Esophagus muscularis mucosa (tissue), 3 donors: Measurements from ENCODE around the gene CACNA1E.

ENCODE experiments used
- POLR2A ChIP-seq: fragments of 450-650 bp; IDR thresholded peaks from one replicate; pipeline ENCODE4 v1.6.1; 2017; ENCODE audit warnings: antibody characterized with exemption, moderate library complexity, mild to moderate bottlenecking, low read depth
- POLR2AphosphoS5 ChIP-seq, 2 donors: sonication (generic); formaldehyde crosslinking; IDR thresholded peaks; one replicate each; pipeline ENCODE4 v1.6.1; 2017; ENCODE audit warnings: antibody characterized with exemption in 2 of 2
- TF ChIP-seq, protein P1 (sequence below), 3 experiments: fragments of 200-600 bp in 2 of 3; fragments of 450-650 bp in 1 of 3; sonication (generic) in 2 of 3; IDR thresholded peaks; one replicate each; pipeline ENCODE4 v1.5.1; 2017 to 2019; ENCODE audit warnings: antibody characterized with exemption in 3 of 3, mild to moderate bottlenecking in 2 of 3, moderate library complexity in 1 of 3

GRCh38 chr1:181577475-181577874 is 94.2 kb downstream of the CACNA1E start:
- TF ChIP-seq, protein P1, sequence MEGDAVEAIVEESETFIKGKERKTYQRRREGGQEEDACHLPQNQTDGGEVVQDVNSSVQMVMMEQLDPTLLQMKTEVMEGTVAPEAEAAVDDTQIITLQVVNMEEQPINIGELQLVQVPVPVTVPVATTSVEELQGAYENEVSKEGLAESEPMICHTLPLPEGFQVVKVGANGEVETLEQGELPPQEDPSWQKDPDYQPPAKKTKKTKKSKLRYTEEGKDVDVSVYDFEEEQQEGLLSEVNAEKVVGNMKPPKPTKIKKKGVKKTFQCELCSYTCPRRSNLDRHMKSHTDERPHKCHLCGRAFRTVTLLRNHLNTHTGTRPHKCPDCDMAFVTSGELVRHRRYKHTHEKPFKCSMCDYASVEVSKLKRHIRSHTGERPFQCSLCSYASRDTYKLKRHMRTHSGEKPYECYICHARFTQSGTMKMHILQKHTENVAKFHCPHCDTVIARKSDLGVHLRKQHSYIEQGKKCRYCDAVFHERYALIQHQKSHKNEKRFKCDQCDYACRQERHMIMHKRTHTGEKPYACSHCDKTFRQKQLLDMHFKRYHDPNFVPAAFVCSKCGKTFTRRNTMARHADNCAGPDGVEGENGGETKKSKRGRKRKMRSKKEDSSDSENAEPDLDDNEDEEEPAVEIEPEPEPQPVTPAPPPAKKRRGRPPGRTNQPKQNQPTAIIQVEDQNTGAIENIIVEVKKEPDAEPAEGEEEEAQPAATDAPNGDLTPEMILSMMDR (IDR thresholded peaks at IDR 0.05), result no peak
- TF ChIP-seq POLR2A (no peak), POLR2AphosphoS5 (IDR thresholded peaks at IDR 0.05) (no peak)
